OCI-LY7 (cell line): ENCODE measurements around the gene CDKL5. TPM values are rescaled to one million over a fixed set of nuclear protein-coding genes. Genes with fewer than 3 reads are reported as not detected.

Source experiments
- BruUV-seq: library from RNA; stranded (reverse); fragments of 400-500 nt; replicated peaks from 2 replicates; lab custom pipeline; 2021; lab: Mats Ljungman, UMichigan
- CTCF ChIA-PET: fragments of 300-600 bp; sonication (Branson Sonifier 250); formaldehyde crosslinking; loops from one replicate; lab custom pipeline; 2022; ENCODE audit warnings: antibody characterized with exemption; ENCODE audit not compliant: unreplicated experiment; lab: Charles Lee
- POLR2A ChIA-PET: fragments of 300-600 bp; sonication (Branson Sonifier 250); formaldehyde crosslinking; loops from one replicate; lab custom pipeline; 2022; ENCODE audit warnings: antibody characterized with exemption; lab: Charles Lee
- DNase-seq: peaks from one replicate; pipeline ENCODE4 v3.0.0-alpha.2; 2015; ENCODE audit warnings: low spot score
- H2AFZ ChIP-seq: fragments of 200-600 bp; sonication (generic), shearing (Covaris generic); 2 replicates; pipeline ENCODE4 v1.6.1; 2014; ENCODE audit warnings: mild to moderate bottlenecking, antibody characterized with exemption, low read length, moderate library complexity
- H3K27ac ChIP-seq: fragments of 200-600 bp; sonication (generic); 2 replicates; pipeline ENCODE4 v1.5.1; 2014; ENCODE audit warnings: mixed run types, low read depth, mild to moderate bottlenecking, moderate library complexity, low read length, inconsistent platforms; ENCODE audit not compliant: poor library complexity, severe bottlenecking
- H3K36me3 ChIP-seq: fragments of 200-600 bp; sonication (generic); 2 replicates; pipeline ENCODE4 v1.6.1; 2014; ENCODE audit warnings: mild to moderate bottlenecking, antibody characterized with exemption, low read length, moderate library complexity, mixed read lengths; ENCODE audit not compliant: insufficient read depth
- H3K4me1 ChIP-seq: fragments of 200-600 bp; sonication (generic); 2 replicates; pipeline ENCODE4 v1.5.1; 2014; ENCODE audit warnings: mild to moderate bottlenecking, low read length; ENCODE audit not compliant: insufficient read depth, poor library complexity, severe bottlenecking
- H3K4me2 ChIP-seq: fragments of 200-600 bp; sonication (generic); 2 replicates; pipeline ENCODE4 v1.6.1; 2014; ENCODE audit warnings: mild to moderate bottlenecking, low read length
- H3K4me3 ChIP-seq: fragments of 200-600 bp; sonication (generic); 2 replicates; pipeline ENCODE4 v1.5.1; 2014; ENCODE audit warnings: mild to moderate bottlenecking, low read depth, low read length; ENCODE audit not compliant: poor library complexity, severe bottlenecking
- H3K79me2 ChIP-seq: fragments of 200-600 bp; sonication (generic); 2 replicates; pipeline ENCODE4 v1.6.1; 2016; ENCODE audit warnings: low read depth, mild to moderate bottlenecking, low read length, moderate library complexity, mixed read lengths; ENCODE audit not compliant: insufficient read depth
- H3K9me2 ChIP-seq: fragments of 200-600 bp; sonication (generic); 2 replicates; pipeline ENCODE4 v1.6.1; 2016; ENCODE audit warnings: mild to moderate bottlenecking, low read length, mixed read lengths; ENCODE audit not compliant: insufficient read depth
- H3K9me3 ChIP-seq: fragments of 200-600 bp; sonication (generic); 2 replicates; pipeline ENCODE4 v1.6.1; 2014; ENCODE audit warnings: mild to moderate bottlenecking, mixed run types, low read length, mixed read lengths
- H4K20me1 ChIP-seq: fragments of 200-600 bp; sonication (generic); 2 replicates; pipeline ENCODE4 v1.6.1; 2014; ENCODE audit warnings: mild to moderate bottlenecking, antibody characterized with exemption, low read length, moderate library complexity, mixed read lengths; ENCODE audit not compliant: insufficient read depth
- CTCF ChIP-seq: fragments of 200-600 bp; sonication (generic); conservative IDR thresholded peaks from 2 replicates; pipeline ENCODE4 v1.5.1; 2014; ENCODE audit warnings: mild to moderate bottlenecking, antibody characterized with exemption, low read length, moderate library complexity, mixed read lengths
- EZH2phosphoT487 ChIP-seq: fragments of 200-600 bp; sonication (generic); IDR thresholded peaks from 2 replicates; pipeline ENCODE4 v1.6.1; 2018; ENCODE audit warnings: low read depth, borderline replicate concordance, mild to moderate bottlenecking, mixed run types, antibody characterized with exemption, low read length, moderate library complexity, mixed read lengths
- intact Hi-C: fragments of 100-400 bp; cut with micrococcal nuclease; formaldehyde crosslinking; loops from one replicate; pipeline ENCODE4 v1.10.0; 2022; ENCODE audit not compliant: unreplicated experiment
- small RNA-seq: library from RNA; depleted of rRNA; stranded (forward); fragments of <200 nt; gene quantifications from one replicate; pipeline ENCODE3, GENCODE V24; 2014
- total RNA-seq, 2 experiments: library from RNA; depleted of rRNA in 1 of 2; stranded (reverse); fragments of >200 nt in 1 of 2; shearing (Covaris generic) in 1 of 2; gene quantifications; 2 replicates each; pipeline ENCODE4 v1.2.3, GENCODE V29; 2014 to 2022

Gene CDKL5
- total RNA-seq, 2 experiments from 2014 or later, result 1.3 to 2.0 TPM

- ChIA-PET POLR2A (no interaction called here), CTCF (no interaction called here)
- no peak for DNase-seq
- Histone ChIP-seq H3K4me3 (no peak overlapping the region), H3K36me3 (no peaks in the 10 kb centered on the region), H3K4me1 (no peaks in the 10 kb centered on the region), H4K20me1 (no peaks in the 10 kb centered on the region), H3K9me2 (no peaks in the 10 kb centered on the region), H3K27ac (no peak overlapping the region), H3K9me3 (no peaks in the 10 kb centered on the region), H3K79me2 (no peaks in the 10 kb centered on the region), H3K4me2 (no peak overlapping the region), H2AFZ (no peak overlapping the region)
- TF ChIP-seq CTCF (no peak), EZH2phosphoT487 (no peak)
- BruUV-seq, result no TSS peak
- intact Hi-C loops, result no loop called here
These were observed 276.4 kb downstream of the CDKL5 start for GRCh38 chrX:18701621-18702361.

- Histone ChIP-seq H3K4me2 (no peak overlapping the region), H4K20me1 (no peaks in the 10 kb centered on the region), H3K4me3 (no peak overlapping the region), H3K27ac (no peak overlapping the region), H3K36me3 (no peaks in the 10 kb centered on the region), H3K9me2 (no peaks in the 10 kb centered on the region), H3K4me1 (no peaks in the 10 kb centered on the region), H3K79me2 (no peaks in the 10 kb centered on the region), H3K9me3 (no peaks in the 10 kb centered on the region), H2AFZ (no peak overlapping the region)
- intact Hi-C loops, result no loop called here
- BruUV-seq, result no TSS peak
- POLR2A ChIA-PET, result no interaction called here
- DNase-seq, result no peak
- TF ChIP-seq CTCF, result no peak
- TF ChIP-seq EZH2phosphoT487, result no peak
- CTCF ChIA-PET, result no interaction called here
These were observed 277.2 kb downstream of the CDKL5 start for GRCh38 chrX:18702362-18703195.

Small RNA genes lying within 50 kb of the gene (small RNA-seq; reads per million reads assigned to genes)
- gene RF00019, result not detected

Other genes starting within 250 kb of the CDKL5 start
- gene BEND2, start 204.7 kb upstream of the CDKL5 start, total RNA-seq (2014; rRNA removed; shearing (Covaris generic)), result not detected in 2 replicates
- gene BEND2, start 204.7 kb upstream of the CDKL5 start, total RNA-seq (2022), result not detected in 2 replicates
- 12.4 and 12.9 TPM in 2 replicates for gene SCML2, start 70.9 kb upstream of the CDKL5 start, total RNA-seq (2014; rRNA removed; shearing (Covaris generic))
- 26.2 and 28.2 TPM in 2 replicates for gene SCML2, start 70.9 kb upstream of the CDKL5 start, total RNA-seq (2022)
- not detected in 2 replicates for gene RS1, start 246.5 kb downstream of the CDKL5 start, total RNA-seq (2014; rRNA removed; shearing (Covaris generic))
- not detected in 2 replicates for gene RS1, start 246.5 kb downstream of the CDKL5 start, total RNA-seq (2022)